ENCODE data around the gene ZBTB25.

DNA sequence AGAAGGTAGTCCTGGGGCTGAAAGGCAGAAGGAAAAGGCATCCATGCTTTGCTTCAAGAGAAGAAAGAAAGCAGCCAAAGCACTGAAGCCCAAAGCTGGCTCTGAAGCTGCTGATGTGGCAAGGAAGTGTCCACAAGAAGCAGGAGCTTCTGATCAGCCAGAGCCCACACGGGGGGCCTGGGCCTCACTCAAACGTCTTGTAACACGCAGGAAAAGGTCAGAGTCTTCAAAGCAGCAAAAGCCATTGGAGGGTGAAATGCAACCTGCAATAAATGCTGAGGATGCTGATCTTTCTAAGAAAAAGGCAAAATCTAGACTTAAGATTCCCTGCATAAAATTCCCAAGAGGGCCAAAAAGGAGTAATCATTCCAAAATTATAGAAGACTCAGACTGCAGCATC lies 35.2 kb downstream of the ZBTB25 start:
- TF ChIP-seq, protein P1, sequence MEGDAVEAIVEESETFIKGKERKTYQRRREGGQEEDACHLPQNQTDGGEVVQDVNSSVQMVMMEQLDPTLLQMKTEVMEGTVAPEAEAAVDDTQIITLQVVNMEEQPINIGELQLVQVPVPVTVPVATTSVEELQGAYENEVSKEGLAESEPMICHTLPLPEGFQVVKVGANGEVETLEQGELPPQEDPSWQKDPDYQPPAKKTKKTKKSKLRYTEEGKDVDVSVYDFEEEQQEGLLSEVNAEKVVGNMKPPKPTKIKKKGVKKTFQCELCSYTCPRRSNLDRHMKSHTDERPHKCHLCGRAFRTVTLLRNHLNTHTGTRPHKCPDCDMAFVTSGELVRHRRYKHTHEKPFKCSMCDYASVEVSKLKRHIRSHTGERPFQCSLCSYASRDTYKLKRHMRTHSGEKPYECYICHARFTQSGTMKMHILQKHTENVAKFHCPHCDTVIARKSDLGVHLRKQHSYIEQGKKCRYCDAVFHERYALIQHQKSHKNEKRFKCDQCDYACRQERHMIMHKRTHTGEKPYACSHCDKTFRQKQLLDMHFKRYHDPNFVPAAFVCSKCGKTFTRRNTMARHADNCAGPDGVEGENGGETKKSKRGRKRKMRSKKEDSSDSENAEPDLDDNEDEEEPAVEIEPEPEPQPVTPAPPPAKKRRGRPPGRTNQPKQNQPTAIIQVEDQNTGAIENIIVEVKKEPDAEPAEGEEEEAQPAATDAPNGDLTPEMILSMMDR (IDR thresholded peaks at IDR 0.05 in 4 of 5, conservative IDR thresholded peaks at IDR 0.05 in 1 of 5), result no peak
- TF ChIP-seq POLR2A (IDR thresholded peaks at IDR 0.05), result no peak
